Upper lobe of right lung (tissue), 1 donor: ENCODE measurements around the gene DGKH. TPM values are rescaled to one million over a fixed set of nuclear protein-coding genes. Genes with fewer than 3 reads are reported as not detected.

Source experiments
- ATAC-seq: fragments of 200-7000 bp; cut with Tn5 transposase; one replicate; pipeline ENCODE4 v1.9.1; 2020; ENCODE audit warnings: mild to moderate bottlenecking, moderate library complexity
- DNase-seq: peaks from one replicate; pipeline ENCODE4 v3.0.0-alpha.2; 2020
- H3K27ac ChIP-seq: fragments of 200-600 bp; one replicate; pipeline ENCODE4 v1.8.0; 2022
- H3K27me3 ChIP-seq: fragments of 200-600 bp; one replicate; pipeline ENCODE4 v1.8.0; 2022; ENCODE audit warnings: mild to moderate bottlenecking
- H3K36me3 ChIP-seq: fragments of 200-600 bp; one replicate; pipeline ENCODE4 v1.8.0; 2022
- H3K4me1 ChIP-seq: fragments of 200-600 bp; one replicate; pipeline ENCODE4 v1.8.0; 2022
- H3K4me3 ChIP-seq: fragments of 200-600 bp; one replicate; pipeline ENCODE4 v1.8.0; 2022; ENCODE audit warnings: mild to moderate bottlenecking
- H3K9me3 ChIP-seq: fragments of 200-600 bp; one replicate; pipeline ENCODE4 v1.8.0; 2022
- CTCF ChIP-seq: fragments of 200-600 bp; IDR thresholded peaks from one replicate; pipeline ENCODE4 v1.8.0; 2022; ENCODE audit warnings: antibody characterized with exemption
- intact Hi-C: fragments of 100-400 bp; cut with DNase I; formaldehyde crosslinking; loops from one replicate; pipeline ENCODE4 v1.11.0; 2022
- total RNA-seq: library from RNA; stranded (reverse); fragmentation: NEBNext Ultra II Directional; extraction: Animal tissue kit (Norgen Biotek cat#: 25700); gene quantifications from one replicate; pipeline ENCODE4 v1.2.1, GENCODE V29; 2021
- donor health status: DM: no; HTN: yes; CAD: no; lungs with severe emphysema.

DGKH gene
- total RNA-seq, 1 donor from 2014 or later, result 21.3 TPM

- Histone ChIP-seq H3K9me3 (no peaks in the 10 kb centered on the region), H3K27ac (no peak overlapping the region), H3K4me3 (no peak overlapping the region), H3K36me3 (peaks cover 38% of the 10 kb centered on the region), H3K27me3 (no peaks in the 10 kb centered on the region), H3K4me1 (no peaks in the 10 kb centered on the region)
- ATAC-seq (no peak), DNase-seq (no peak)
- intact Hi-C loops, result no loop called here
- no peak for TF ChIP-seq CTCF
These were observed 116.2 kb downstream of the DGKH start for GRCh38 chr13:42164557-42165125.

- H3K36me3 ChIP-seq, result peaks cover 22% of the 10 kb centered on the region
- no peak overlapping the region for H3K27ac ChIP-seq
- DNase-seq, result no peak
- no peak overlapping the region for H3K4me3 ChIP-seq
- intact Hi-C loops, result no loop called here
- no peaks in the 10 kb centered on the region for H3K9me3 ChIP-seq
- no peak for TF ChIP-seq CTCF
- H3K4me1 ChIP-seq, result no peaks in the 10 kb centered on the region
- H3K27me3 ChIP-seq, result no peaks in the 10 kb centered on the region
- peak; percentile 70 for ATAC-seq
These were observed 120.0 kb downstream of the DGKH start for GRCh38 chr13:42168496-42168895.

GRCh38 chr13:42170029-42170428, 121.6 kb downstream of the DGKH start:
- Histone ChIP-seq H3K27ac (no peak overlapping the region), H3K4me1 (no peaks in the 10 kb centered on the region), H3K36me3 (peaks cover 29% of the 10 kb centered on the region), H3K9me3 (no peaks in the 10 kb centered on the region), H3K4me3 (no peak overlapping the region), H3K27me3 (no peaks in the 10 kb centered on the region)
- intact Hi-C loops, result no loop called here
- ATAC-seq (no peak), DNase-seq (no peak)
- TF ChIP-seq CTCF, result no peak

- intact Hi-C loops, result no loop called here
- Histone ChIP-seq H3K36me3 (peaks cover 41% of the 10 kb centered on the region), H3K9me3 (no peaks in the 10 kb centered on the region), H3K27ac (no peak overlapping the region), H3K27me3 (no peaks in the 10 kb centered on the region), H3K4me3 (no peak overlapping the region), H3K4me1 (no peaks in the 10 kb centered on the region)
- ATAC-seq, result no peak
- DNase-seq, result no peak
- TF ChIP-seq CTCF, result no peak
These were observed 125.4 kb downstream of the DGKH start for GRCh38 chr13:42173789-42174343.

- Histone ChIP-seq H3K27ac (no peak overlapping the region), H3K9me3 (no peaks in the 10 kb centered on the region), H3K4me1 (no peaks in the 10 kb centered on the region), H3K36me3 (peaks cover 37% of the 10 kb centered on the region), H3K4me3 (no peak overlapping the region), H3K27me3 (no peaks in the 10 kb centered on the region)
- DNase-seq (no peak), ATAC-seq (no peak)
- intact Hi-C loops, result no loop called here
- TF ChIP-seq CTCF, result no peak
These were observed 126.1 kb downstream of the DGKH start for GRCh38 chr13:42174344-42175162.
